K562 (cell line): ENCODE measurements around the gene LAMA2. TPM values are rescaled to one million over a fixed set of nuclear protein-coding genes. Genes with fewer than 3 reads are reported as not detected.

Source experiments
- ATAC-seq: fragments of 200-7000 bp; cut with Tn5 transposase; 3 replicates; pipeline ENCODE4 v1.9.1; 2020; ENCODE audit warnings: moderate library complexity
- BruUV-seq: library from RNA; stranded (reverse); fragments of 400-500 nt; replicated peaks from 2 replicates; lab custom pipeline; 2021; lab: Mats Ljungman, UMichigan
- CTCF ChIA-PET: fragments of 300-600 bp; formaldehyde crosslinking; extraction: SDS; loops from one replicate; lab custom pipeline; 2021; ENCODE audit warnings: low intra/inter-chr PET ratio; lab: Yijun Ruan, JAX
- POLR2A ChIA-PET: fragments of 300-600, 350-650 bp; sonication (Branson Sonifier 250); formaldehyde crosslinking; extraction: SDS; loops from one replicate; lab custom pipeline; 2021; ENCODE audit warnings: antibody characterized with exemption, inconsistent platforms; lab: Yijun Ruan, JAX
- DNase-seq, 4 experiments: peaks; one replicate each; pipeline versions ENCODE4 v3.0.0 to v3.0.0-alpha.2; 2011 to 2018; ENCODE audit warnings: low spot score in 3 of 4, mixed read lengths in 3 of 4; ENCODE audit errors: extremely low read depth in 1 of 4
- FAIRE-seq: peaks from 2 replicates; lab custom pipeline; 2011; peaks lifted over from hg19 to GRCh38; lab: Jason Lieb, UNC
- H2AFZ ChIP-seq: 2 replicates; pipeline ENCODE4 v1.6.0; 2011; ENCODE audit warnings: low read depth, low read length, control low read depth, inconsistent platforms
- H3K27ac ChIP-seq: fragments of 200-600 bp; 3 replicates; pipeline ENCODE4 v1.8.0; 2011; ENCODE audit warnings: low read depth, mild to moderate bottlenecking, control low read depth, inconsistent platforms, low read length, moderate library complexity, mixed read lengths; ENCODE audit errors: extremely low read depth
- H3K27me3 ChIP-seq, 2 experiments: fragments of 300-600 bp in 1 of 2; 2 replicates in 1 of 2; 3 replicates in 1 of 2; pipeline versions ENCODE4 v1.6.0 to v1.8.0; 2011; ENCODE audit warnings: inconsistent platforms in 2 of 2, low read length in 2 of 2, mild to moderate bottlenecking in 1 of 2, mixed read lengths in 1 of 2, moderate library complexity in 1 of 2; ENCODE audit not compliant: control insufficient read depth in 2 of 2, insufficient read depth in 2 of 2
- H3K36me3 ChIP-seq: fragments of 300-600 bp; 3 replicates; pipeline ENCODE4 v1.8.0; 2011; ENCODE audit warnings: mild to moderate bottlenecking, low read length, inconsistent platforms; ENCODE audit not compliant: control insufficient read depth, insufficient read depth
- H3K4me1 ChIP-seq, 2 experiments: fragments of 200-600 bp in 1 of 2; replicated peaks in 1 of 2; 2 replicates in 1 of 2; 3 replicates in 1 of 2; pipeline versions ENCODE4 v1.5.1 to v1.8.0; 2011; ENCODE audit warnings: inconsistent platforms in 2 of 2, low read length in 2 of 2, mild to moderate bottlenecking in 1 of 2, mixed read lengths in 1 of 2, moderate library complexity in 1 of 2; ENCODE audit not compliant: control insufficient read depth in 2 of 2, insufficient read depth in 2 of 2
- H3K4me2 ChIP-seq: 2 replicates; pipeline ENCODE4 v1.6.1; 2011; ENCODE audit warnings: low read length, control low read depth, inconsistent platforms, mixed read lengths; ENCODE audit not compliant: insufficient read depth
- H3K4me3 ChIP-seq: fragments of 200-600 bp; sonication (generic), shearing (Covaris generic); 2 replicates; pipeline ENCODE4 v1.5.1; 2016; ENCODE audit warnings: control low read depth, inconsistent platforms
- H3K79me2 ChIP-seq: fragments of 200-600 bp; 3 replicates; pipeline ENCODE4 v1.8.0; 2011; ENCODE audit warnings: low read length, inconsistent platforms; ENCODE audit not compliant: control insufficient read depth, insufficient read depth
- H3K9ac ChIP-seq, 2 experiments: 2 replicates each; pipeline versions ENCODE4 v1.6.0 to v1.6.1; 2011; ENCODE audit warnings: low read depth in 2 of 2, low read length in 2 of 2, control low read depth in 1 of 2, inconsistent platforms in 1 of 2, mild to moderate bottlenecking in 1 of 2, mixed read lengths in 1 of 2; ENCODE audit not compliant: insufficient read depth in 1 of 2
- H3K9me1 ChIP-seq: one replicate; pipeline ENCODE4 v1.6.0; 2011; ENCODE audit warnings: inconsistent platforms, mild to moderate bottlenecking, low read length, moderate library complexity; ENCODE audit not compliant: control insufficient read depth, insufficient read depth
- H3K9me3 ChIP-seq: replicated peaks from 2 replicates; pipeline ENCODE4 v1.5.1; 2011; ENCODE audit warnings: low read depth, low read length, inconsistent platforms; ENCODE audit not compliant: control insufficient read depth, insufficient read depth
- H4K20me1 ChIP-seq: replicated peaks from 2 replicates; pipeline ENCODE4 v1.6.1; 2011; ENCODE audit warnings: low read length, inconsistent platforms, mixed read lengths; ENCODE audit not compliant: control insufficient read depth, insufficient read depth
- CCAR2 ChIP-seq: fragments of 200-400 bp; formaldehyde crosslinking; IDR thresholded peaks from 2 replicates; pipeline ENCODE4 v1.6.1; 2017; ENCODE audit warnings: mild to moderate bottlenecking, low read depth, low read length
- HLTF ChIP-seq: fragments of 450-650 bp; IDR thresholded peaks from 2 replicates; pipeline ENCODE4 v1.6.1; 2016
- HMGN3 ChIP-seq: IDR thresholded peaks from 2 replicates; pipeline ENCODE4 v1.6.1; 2011; ENCODE audit warnings: borderline replicate concordance, low read depth, mild to moderate bottlenecking, mixed read lengths, low read length; ENCODE audit not compliant: insufficient read length; ENCODE audit errors: extremely low read depth
- PPARD ChIP-seq: fragments of 250-450 bp; sonication (Bioruptor Pico); IDR thresholded peaks from 2 replicates; pipeline ENCODE4 v1.8.0; 2022; ENCODE audit warnings: inconsistent platforms, mild to moderate bottlenecking, moderate library complexity
- RAD21 ChIP-seq, 2 experiments: fragments of 250-450 bp in 1 of 2; fragments of 450-650 bp in 1 of 2; sonication (Bioruptor Pico) in 1 of 2; formaldehyde crosslinking in 1 of 2; IDR thresholded peaks in 1 of 2; conservative IDR thresholded peaks in 1 of 2; 2 replicates each; pipeline versions ENCODE4 v1.4.0 to v1.8.0; 2020 to 2022; ENCODE audit warnings: mild to moderate bottlenecking in 2 of 2, moderate library complexity in 1 of 2
- STAT5A ChIP-seq: IDR thresholded peaks from 2 replicates; pipeline ENCODE4 v1.6.1; 2012; ENCODE audit warnings: low read length, inconsistent platforms, borderline replicate concordance
- ZNF217 ChIP-seq: sonication (generic); formaldehyde crosslinking; IDR thresholded peaks from 2 replicates; pipeline ENCODE4 v1.8.0; 2022; ENCODE audit warnings: mild to moderate bottlenecking, missing genetic modification reagents
- WGBS: fragments of 100-300 bp; shearing (Covaris generic); methylation state at CpG from one replicate; pipeline ENCODE4 v1.1.6; 2016; ENCODE audit warnings: low coverage, mixed read lengths; ENCODE audit not compliant: insufficient coverage; ENCODE audit errors: missing lambda C conversion rate; 5-methylcytosine and 5-hydroxymethylcytosine counted together
- in situ Hi-C: fragments of 300-500 bp; cut with MboI; formaldehyde crosslinking; loops from 4 replicates; pipeline ENCODE4 v1.15.0; 2018; ENCODE audit warnings: inconsistent platforms, mixed read lengths
- intact Hi-C: fragments of 100-400 bp; cut with micrococcal nuclease; formaldehyde crosslinking; loops from 2 replicates; pipeline ENCODE4 v1.14.2; 2022
- polyA plus RNA-seq, 8 experiments: library from polyadenylated mRNA; depleted of rRNA in 4 of 8; stranded (reverse) in 5 of 8; unstranded in 3 of 8; fragments of >200 nt; fragmentation: Nextera tagmentation in 2 of 8; fragmentation: Illumina TruSeq in 1 of 8; extraction: Ambion mirVana in 2 of 8; extraction: Trizol in 1 of 8; gene quantifications; 2 replicates each; pipeline versions ENCODE4 v1.2.1 to v1.2.3, GENCODE V29; 2011 to 2014; ENCODE audit warnings: inconsistent platforms in 1 of 8, missing spikeins in 1 of 8
- total RNA-seq, 7 experiments: library from RNA; depleted of rRNA in 6 of 7; stranded (reverse); fragments of >200 nt in 6 of 7; fragmentation: Illumina TruSeq in 2 of 7; extraction: Trizol in 2 of 7; gene quantifications; 2 replicates each; pipeline versions ENCODE4 v1.2.1 to v1.2.3, GENCODE V29; 2011 to 2021; ENCODE audit warnings: low replicate concordance in 1 of 7
- TF ChIP-seq, protein P1 (sequence below): IDR thresholded peaks from 2 replicates; pipeline ENCODE4 v1.6.1; 2011; ENCODE audit not compliant: insufficient read length; ENCODE audit errors: extremely low read depth
- TF ChIP-seq, protein P2 (sequence below), 2 experiments: fragments of 450-650 bp; formaldehyde crosslinking in 1 of 2; IDR thresholded peaks; 2 replicates each; pipeline versions ENCODE4 v1.4.0 to v1.6.1; 2014 to 2020; ENCODE audit warnings: mild to moderate bottlenecking in 2 of 2, borderline replicate concordance in 1 of 2, low read depth in 1 of 2
- TF ChIP-seq, protein P3 (sequence below), 3 experiments: IDR thresholded peaks in 2 of 3; conservative IDR thresholded peaks in 1 of 3; 2 replicates each; pipeline ENCODE4 v1.5.1; 2011 to 2012; ENCODE audit warnings: low read length in 3 of 3, mild to moderate bottlenecking in 3 of 3, control low read depth in 2 of 3, improper control_type of control experiment in 1 of 3, inconsistent platforms in 1 of 3, low read depth in 1 of 3, mixed read lengths in 1 of 3, moderate library complexity in 1 of 3; ENCODE audit not compliant: insufficient read depth in 2 of 3

LAMA2 gene
- total and polyA plus RNA-seq, 9 of the 15 experiments (the other 6 are each of a cell fraction or from before 2014, with no cell fraction given) = 0.04 to 1.5 (median 0.36) TPM

GRCh38 chr6:129251669-129252376, 368.9 kb downstream of the LAMA2 start:
- no peaks in the 10 kb centered on the region for H3K36me3 ChIP-seq
- ChIA-PET POLR2A (no interaction called here), CTCF (no interaction called here)
- no peaks in the 10 kb centered on the region for H3K79me2 ChIP-seq
- ATAC-seq (peak; percentile 61; the same call in 2 of the 3 replicates), FAIRE-seq (peak; percentile 35), DNase-seq (peak; percentile 7 to 32 (median 30))
- no peak overlapping the region for H3K4me2 ChIP-seq
- intact Hi-C loops = loop anchor here (2.0 kb wide), 1 partner anchor 525 kb away; no protein-coding TSS in a partner anchor
- no TSS peak for BruUV-seq
- in situ Hi-C loops = no loop called here
- H3K9ac ChIP-seq = no peak overlapping the region
- no peaks in the 10 kb centered on the region for H3K9me1 ChIP-seq
- H3K9me3 ChIP-seq = no peaks in the 10 kb centered on the region
- no peak overlapping the region for H3K27ac ChIP-seq
- no peak overlapping the region for H2AFZ ChIP-seq
- H4K20me1 ChIP-seq = no peaks in the 10 kb centered on the region
- no peak overlapping the region for H3K4me3 ChIP-seq
- no peaks in the 10 kb centered on the region for H3K27me3 ChIP-seq
- no peaks in the 10 kb centered on the region for H3K4me1 ChIP-seq
- WGBS = 2% methylated on average over 13 of the region's 13 CpGs
- TF ChIP-seq HLTF (no peak), HMGN3 (no peak), RAD21 (CRISPR knock-in tag; conservative IDR thresholded peaks at IDR 0.05 in 1 of 2, IDR thresholded peaks at IDR 0.05 in 1 of 2) (peak; percentile 34 to 67), STAT5A (no peak), PPARD (CRISPR knock-in tag) (no peak), CCAR2 (no peak), ZNF217 (no peak)
- TF ChIP-seq, protein P1, sequence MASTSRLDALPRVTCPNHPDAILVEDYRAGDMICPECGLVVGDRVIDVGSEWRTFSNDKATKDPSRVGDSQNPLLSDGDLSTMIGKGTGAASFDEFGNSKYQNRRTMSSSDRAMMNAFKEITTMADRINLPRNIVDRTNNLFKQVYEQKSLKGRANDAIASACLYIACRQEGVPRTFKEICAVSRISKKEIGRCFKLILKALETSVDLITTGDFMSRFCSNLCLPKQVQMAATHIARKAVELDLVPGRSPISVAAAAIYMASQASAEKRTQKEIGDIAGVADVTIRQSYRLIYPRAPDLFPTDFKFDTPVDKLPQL = no peak
- TF ChIP-seq, protein P2, sequence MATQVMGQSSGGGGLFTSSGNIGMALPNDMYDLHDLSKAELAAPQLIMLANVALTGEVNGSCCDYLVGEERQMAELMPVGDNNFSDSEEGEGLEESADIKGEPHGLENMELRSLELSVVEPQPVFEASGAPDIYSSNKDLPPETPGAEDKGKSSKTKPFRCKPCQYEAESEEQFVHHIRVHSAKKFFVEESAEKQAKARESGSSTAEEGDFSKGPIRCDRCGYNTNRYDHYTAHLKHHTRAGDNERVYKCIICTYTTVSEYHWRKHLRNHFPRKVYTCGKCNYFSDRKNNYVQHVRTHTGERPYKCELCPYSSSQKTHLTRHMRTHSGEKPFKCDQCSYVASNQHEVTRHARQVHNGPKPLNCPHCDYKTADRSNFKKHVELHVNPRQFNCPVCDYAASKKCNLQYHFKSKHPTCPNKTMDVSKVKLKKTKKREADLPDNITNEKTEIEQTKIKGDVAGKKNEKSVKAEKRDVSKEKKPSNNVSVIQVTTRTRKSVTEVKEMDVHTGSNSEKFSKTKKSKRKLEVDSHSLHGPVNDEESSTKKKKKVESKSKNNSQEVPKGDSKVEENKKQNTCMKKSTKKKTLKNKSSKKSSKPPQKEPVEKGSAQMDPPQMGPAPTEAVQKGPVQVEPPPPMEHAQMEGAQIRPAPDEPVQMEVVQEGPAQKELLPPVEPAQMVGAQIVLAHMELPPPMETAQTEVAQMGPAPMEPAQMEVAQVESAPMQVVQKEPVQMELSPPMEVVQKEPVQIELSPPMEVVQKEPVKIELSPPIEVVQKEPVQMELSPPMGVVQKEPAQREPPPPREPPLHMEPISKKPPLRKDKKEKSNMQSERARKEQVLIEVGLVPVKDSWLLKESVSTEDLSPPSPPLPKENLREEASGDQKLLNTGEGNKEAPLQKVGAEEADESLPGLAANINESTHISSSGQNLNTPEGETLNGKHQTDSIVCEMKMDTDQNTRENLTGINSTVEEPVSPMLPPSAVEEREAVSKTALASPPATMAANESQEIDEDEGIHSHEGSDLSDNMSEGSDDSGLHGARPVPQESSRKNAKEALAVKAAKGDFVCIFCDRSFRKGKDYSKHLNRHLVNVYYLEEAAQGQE (IDR thresholded peaks at IDR 0.05; ENCODE audit: borderline replicate concordance) = 0 out of 2 replicates have a peak, but pooled peaks have one; percentile 11
- TF ChIP-seq, protein P2 (CRISPR knock-in tag; IDR thresholded peaks at IDR 0.05; ENCODE audit: low read depth) = no peak
- TF ChIP-seq, protein P3, sequence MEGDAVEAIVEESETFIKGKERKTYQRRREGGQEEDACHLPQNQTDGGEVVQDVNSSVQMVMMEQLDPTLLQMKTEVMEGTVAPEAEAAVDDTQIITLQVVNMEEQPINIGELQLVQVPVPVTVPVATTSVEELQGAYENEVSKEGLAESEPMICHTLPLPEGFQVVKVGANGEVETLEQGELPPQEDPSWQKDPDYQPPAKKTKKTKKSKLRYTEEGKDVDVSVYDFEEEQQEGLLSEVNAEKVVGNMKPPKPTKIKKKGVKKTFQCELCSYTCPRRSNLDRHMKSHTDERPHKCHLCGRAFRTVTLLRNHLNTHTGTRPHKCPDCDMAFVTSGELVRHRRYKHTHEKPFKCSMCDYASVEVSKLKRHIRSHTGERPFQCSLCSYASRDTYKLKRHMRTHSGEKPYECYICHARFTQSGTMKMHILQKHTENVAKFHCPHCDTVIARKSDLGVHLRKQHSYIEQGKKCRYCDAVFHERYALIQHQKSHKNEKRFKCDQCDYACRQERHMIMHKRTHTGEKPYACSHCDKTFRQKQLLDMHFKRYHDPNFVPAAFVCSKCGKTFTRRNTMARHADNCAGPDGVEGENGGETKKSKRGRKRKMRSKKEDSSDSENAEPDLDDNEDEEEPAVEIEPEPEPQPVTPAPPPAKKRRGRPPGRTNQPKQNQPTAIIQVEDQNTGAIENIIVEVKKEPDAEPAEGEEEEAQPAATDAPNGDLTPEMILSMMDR (IDR thresholded peaks at IDR 0.05 in 2 of 3, conservative IDR thresholded peaks at IDR 0.05 in 1 of 3; ENCODE audit: insufficient read depth in 2 of 3, low read depth in 1 of 3, low read length in 3 of 3) = peak; percentile 22 to 60 (median 49); a peak in 5 of 6 replicates
